Osteocyte (in vitro differentiated cells): Measurements from ENCODE around the gene FOXJ1. TPM values are rescaled to one million over a fixed set of nuclear protein-coding genes. Genes with fewer than 3 reads are reported as not detected.

Source experiments
- DNase-seq: peaks from one replicate; pipeline ENCODE4 v3.0.0; 2021; ENCODE audit warnings: mixed read lengths; ENCODE audit not compliant: unreplicated experiment; ENCODE audit errors: extremely low spot score
- H3K27ac Mint-ChIP-seq: one replicate; pipeline ENCODE4 v1.8.0; 2021; ENCODE audit warnings: mild to moderate bottlenecking, mixed read lengths; ENCODE audit not compliant: unreplicated experiment
- H3K27me3 Mint-ChIP-seq: one replicate; pipeline ENCODE4 v1.8.0; 2021; ENCODE audit warnings: mixed read lengths; ENCODE audit not compliant: unreplicated experiment
- H3K36me3 Mint-ChIP-seq: one replicate; pipeline ENCODE4 v1.8.0; 2021; ENCODE audit warnings: mixed read lengths; ENCODE audit not compliant: unreplicated experiment
- H3K4me1 Mint-ChIP-seq: one replicate; pipeline ENCODE4 v1.8.0; 2021; ENCODE audit warnings: mixed read lengths; ENCODE audit not compliant: unreplicated experiment
- H3K4me3 Mint-ChIP-seq: one replicate; pipeline ENCODE4 v1.8.0; 2021; ENCODE audit warnings: mild to moderate bottlenecking, moderate library complexity, mixed read lengths; ENCODE audit not compliant: unreplicated experiment
- H3K9me3 Mint-ChIP-seq: one replicate; pipeline ENCODE4 v1.8.0; 2021; ENCODE audit warnings: mixed read lengths; ENCODE audit not compliant: unreplicated experiment
- total RNA-seq: library from RNA; stranded (reverse); gene quantifications from 2 replicates; pipeline ENCODE4 v1.2.1, GENCODE V29; 2021
- TF ChIP-seq, protein P1 (sequence below): fragments of 200-600 bp; sonication (generic); IDR thresholded peaks from 2 replicates; pipeline ENCODE4 v1.5.0; 2021; ENCODE audit warnings: antibody characterized with exemption, mild to moderate bottlenecking, moderate library complexity

Gene FOXJ1
- total RNA-seq, 1 donor from 2014 or later = 0.13 TPM

DNA sequence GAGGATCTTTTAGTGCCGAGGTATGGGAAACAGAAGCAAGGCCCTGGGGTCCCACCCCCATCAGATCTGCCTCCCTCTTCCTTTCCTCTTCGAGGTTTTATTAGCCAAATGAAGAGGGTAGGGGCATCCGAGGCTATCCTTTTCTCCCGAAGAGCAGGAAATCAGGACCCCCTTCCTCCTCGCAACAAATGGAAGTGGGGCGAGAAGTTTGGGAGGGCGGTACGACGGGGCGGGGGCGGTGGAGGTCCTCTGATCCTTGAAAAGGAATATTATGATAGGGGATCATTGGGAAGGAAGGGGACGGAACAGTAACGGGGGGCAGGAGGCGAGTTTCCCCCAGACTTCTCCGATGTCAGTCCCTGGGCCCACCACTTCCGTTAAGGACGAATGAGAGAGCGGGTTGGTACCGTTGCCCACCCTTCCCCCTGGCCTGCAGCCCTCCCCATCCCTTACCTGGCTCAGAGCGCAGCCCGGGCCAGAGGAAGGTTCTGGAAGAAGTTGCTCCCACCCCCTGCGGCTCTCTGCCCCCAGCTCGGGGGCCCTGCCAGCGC lies 309 bp downstream of the FOXJ1 start:
- Mint-ChIP-seq H3K27ac (no peak overlapping the region), H3K4me3 (peak overlapping the region; percentile 70), H3K4me1 (peaks cover 14% of the 10 kb centered on the region), H3K27me3 (peaks cover 12% of the 10 kb centered on the region), H3K36me3 (no peaks in the 10 kb centered on the region), H3K9me3 (no peaks in the 10 kb centered on the region)
- TF ChIP-seq, protein P1, sequence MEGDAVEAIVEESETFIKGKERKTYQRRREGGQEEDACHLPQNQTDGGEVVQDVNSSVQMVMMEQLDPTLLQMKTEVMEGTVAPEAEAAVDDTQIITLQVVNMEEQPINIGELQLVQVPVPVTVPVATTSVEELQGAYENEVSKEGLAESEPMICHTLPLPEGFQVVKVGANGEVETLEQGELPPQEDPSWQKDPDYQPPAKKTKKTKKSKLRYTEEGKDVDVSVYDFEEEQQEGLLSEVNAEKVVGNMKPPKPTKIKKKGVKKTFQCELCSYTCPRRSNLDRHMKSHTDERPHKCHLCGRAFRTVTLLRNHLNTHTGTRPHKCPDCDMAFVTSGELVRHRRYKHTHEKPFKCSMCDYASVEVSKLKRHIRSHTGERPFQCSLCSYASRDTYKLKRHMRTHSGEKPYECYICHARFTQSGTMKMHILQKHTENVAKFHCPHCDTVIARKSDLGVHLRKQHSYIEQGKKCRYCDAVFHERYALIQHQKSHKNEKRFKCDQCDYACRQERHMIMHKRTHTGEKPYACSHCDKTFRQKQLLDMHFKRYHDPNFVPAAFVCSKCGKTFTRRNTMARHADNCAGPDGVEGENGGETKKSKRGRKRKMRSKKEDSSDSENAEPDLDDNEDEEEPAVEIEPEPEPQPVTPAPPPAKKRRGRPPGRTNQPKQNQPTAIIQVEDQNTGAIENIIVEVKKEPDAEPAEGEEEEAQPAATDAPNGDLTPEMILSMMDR = no peak
- no peak for DNase-seq

DNA sequence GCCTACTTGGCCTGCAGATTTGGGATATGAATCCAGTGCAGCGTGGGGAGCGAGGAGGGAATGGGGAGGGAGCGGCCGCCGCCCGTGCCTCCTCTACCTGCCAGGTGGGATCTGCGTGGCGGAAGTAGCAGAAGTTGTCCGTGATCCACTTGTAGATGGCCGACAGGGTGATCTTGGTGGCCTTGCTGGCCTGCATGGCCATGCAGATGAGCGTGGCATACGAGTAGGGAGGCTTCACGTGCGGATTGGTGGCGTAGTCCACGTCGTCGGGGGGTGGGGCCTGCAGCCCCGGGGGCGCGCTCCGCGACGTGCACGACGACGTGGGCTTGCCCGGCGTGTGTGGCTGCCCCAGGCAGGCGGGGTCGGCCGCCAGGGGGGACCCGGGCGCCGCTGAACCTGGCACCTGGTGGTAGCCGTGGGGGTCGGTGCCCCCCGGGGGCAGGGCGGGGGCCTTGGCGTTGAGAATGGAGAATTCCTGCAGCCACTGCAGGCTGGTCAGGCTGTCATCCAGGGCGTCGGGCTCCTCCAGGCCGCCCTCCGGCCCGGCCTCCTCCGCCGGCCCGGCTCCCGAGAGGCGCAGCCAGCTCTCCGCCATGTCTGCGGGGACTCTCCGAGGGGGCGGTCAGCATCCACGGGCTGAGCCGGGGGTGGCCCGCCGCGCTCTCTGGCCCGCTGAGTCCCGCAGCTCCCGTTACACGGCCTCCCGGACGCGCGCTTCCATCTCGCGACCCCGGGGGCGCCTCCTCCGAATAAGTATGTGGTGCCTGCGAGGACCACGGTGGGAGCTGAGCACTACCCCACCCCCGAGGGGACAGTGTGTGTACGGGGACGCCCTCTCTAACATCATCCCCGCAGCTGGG lies 1.0 kb downstream of the FOXJ1 start:
- TF ChIP-seq, protein P1 = no peak
- peaks cover 13% of the 10 kb centered on the region for H3K4me1 Mint-ChIP-seq
- H3K4me3 Mint-ChIP-seq = no peak overlapping the region
- no peaks in the 10 kb centered on the region for H3K36me3 Mint-ChIP-seq
- no peaks in the 10 kb centered on the region for H3K9me3 Mint-ChIP-seq
- peaks cover 15% of the 10 kb centered on the region for H3K27me3 Mint-ChIP-seq
- DNase-seq = no peak
- no peak overlapping the region for H3K27ac Mint-ChIP-seq

DNA sequence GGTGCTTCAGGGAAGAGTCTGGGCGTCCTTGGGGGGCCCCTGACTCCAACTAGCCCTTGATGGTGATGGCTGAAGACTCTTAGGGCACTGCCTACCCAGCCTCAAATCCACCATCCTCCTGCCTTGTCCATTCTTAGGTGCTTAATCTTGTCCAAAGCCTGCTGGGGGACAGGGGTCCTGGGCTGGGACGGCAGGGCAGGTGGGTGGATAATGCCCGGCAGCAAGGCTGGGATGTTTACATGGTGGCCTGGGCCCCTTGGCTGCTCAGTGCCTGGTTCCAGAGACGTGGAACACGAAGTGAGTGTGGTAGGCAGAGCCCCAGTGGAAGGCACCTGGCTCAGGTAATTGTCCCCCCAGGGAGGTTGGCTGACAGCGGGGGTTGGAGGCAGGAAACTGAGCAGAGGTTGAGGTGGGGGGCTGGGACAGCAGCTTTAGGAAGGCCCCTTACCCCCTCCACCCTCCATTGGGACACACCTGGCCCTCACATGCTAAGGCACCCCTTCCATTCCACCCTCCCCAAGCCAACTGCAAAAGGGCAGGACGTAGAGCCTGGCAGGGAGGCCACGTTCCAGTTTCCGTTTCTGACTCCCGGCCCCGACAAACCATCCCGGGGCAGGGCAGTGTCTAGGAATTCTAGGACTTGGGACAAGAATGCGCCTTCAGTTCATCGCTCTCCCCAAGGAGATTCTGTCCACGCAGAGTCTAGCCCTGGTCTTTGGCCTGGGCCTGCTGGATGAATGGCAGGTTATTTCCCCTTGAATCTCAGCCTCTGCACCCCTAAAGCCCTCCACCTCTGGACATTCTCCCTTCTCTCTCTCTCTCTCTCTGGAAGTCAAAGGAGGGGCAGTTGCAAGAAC lies 1.9 kb downstream of the FOXJ1 start:
- peaks cover 15% of the 10 kb centered on the region for H3K27me3 Mint-ChIP-seq
- TF ChIP-seq, protein P1 = no peak
- H3K27ac Mint-ChIP-seq = no peak overlapping the region
- H3K36me3 Mint-ChIP-seq = no peaks in the 10 kb centered on the region
- peaks cover 13% of the 10 kb centered on the region for H3K4me1 Mint-ChIP-seq
- H3K4me3 Mint-ChIP-seq = no peak overlapping the region
- no peaks in the 10 kb centered on the region for H3K9me3 Mint-ChIP-seq
- no peak for DNase-seq

DNA sequence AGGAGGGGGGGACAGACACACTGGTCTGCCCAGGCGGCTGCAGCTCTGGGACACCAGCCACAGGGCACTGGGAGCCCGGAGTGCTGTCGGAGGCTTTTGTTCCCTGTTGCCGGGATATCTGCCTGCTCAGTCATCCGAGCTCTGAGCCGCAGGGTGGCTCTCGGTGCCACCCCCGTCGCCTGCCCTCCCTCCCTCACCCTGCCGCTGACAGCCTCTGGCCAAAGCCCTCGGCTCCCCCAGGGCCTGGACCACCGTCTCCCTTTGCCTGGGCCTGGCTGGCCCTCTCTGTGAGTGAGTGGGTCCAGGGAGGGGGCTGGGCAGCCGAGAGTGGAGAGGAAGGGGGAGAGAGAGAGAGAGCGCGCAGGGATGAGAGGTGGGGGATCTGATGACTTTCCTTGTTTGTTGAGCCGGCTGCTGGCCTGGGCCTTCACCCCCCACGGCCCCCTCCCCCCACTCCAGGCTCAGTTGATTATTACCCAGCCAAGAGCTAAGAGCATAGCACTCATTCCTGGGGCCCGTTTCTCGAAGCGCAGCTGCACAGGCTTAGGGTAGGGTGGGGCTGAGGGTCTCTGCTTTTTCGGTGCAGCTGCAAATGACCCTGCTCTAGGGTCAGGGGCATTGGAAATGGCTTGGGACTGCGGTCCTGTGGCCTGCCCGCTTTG lies 2.7 kb downstream of the FOXJ1 start:
- Mint-ChIP-seq H3K27ac (no peak overlapping the region), H3K27me3 (peaks cover 17% of the 10 kb centered on the region), H3K4me3 (no peak overlapping the region), H3K36me3 (no peaks in the 10 kb centered on the region), H3K4me1 (peaks cover 13% of the 10 kb centered on the region), H3K9me3 (no peaks in the 10 kb centered on the region)
- TF ChIP-seq, protein P1 = no peak
- no peak for DNase-seq
